Activated T-helper 2 cell treated with anti-CD3 and anti-CD28 coated beads, Interferon-gamma antibody, Interleukin-2, Interleukin-4, amounts not matched to agents 10 μg/mL and 5 μg/mL and 100 μg/mL, durations not matched to agents 14 hours and 24 hours and 36 hours (primary cell): ENCODE results near the gene KIDINS220. TPM values are rescaled to one million over a fixed set of nuclear protein-coding genes. Genes with fewer than 3 reads are reported as not detected.

Experiments
- DNase-seq: peaks from one replicate; pipeline ENCODE4 v3.0.0; 2021; ENCODE audit warnings: low spot score
- H3K27ac Mint-ChIP-seq: one replicate; pipeline ENCODE4 v1.8.0; 2021; ENCODE audit warnings: mixed read lengths
- H3K27me3 Mint-ChIP-seq: one replicate; pipeline ENCODE4 v1.8.0; 2021; ENCODE audit warnings: low read depth, mixed read lengths
- H3K36me3 Mint-ChIP-seq: one replicate; pipeline ENCODE4 v1.8.0; 2021; ENCODE audit warnings: low read depth, mixed read lengths
- H3K4me1 Mint-ChIP-seq: one replicate; pipeline ENCODE4 v1.8.0; 2021; ENCODE audit warnings: low read depth, mixed read lengths
- H3K4me3 Mint-ChIP-seq: one replicate; pipeline ENCODE4 v1.8.0; 2021; ENCODE audit warnings: low read depth, mild to moderate bottlenecking, moderate library complexity, mixed read lengths
- H3K9me3 Mint-ChIP-seq: one replicate; pipeline ENCODE4 v1.8.0; 2021; ENCODE audit warnings: mixed read lengths
- intact Hi-C: fragments of 100-400 bp; cut with micrococcal nuclease; formaldehyde crosslinking; loops from one replicate; pipeline ENCODE4 v1.15.1; 2023
- total RNA-seq: library from RNA; stranded (reverse); gene quantifications from 2 replicates; pipeline ENCODE4 v1.2.3, GENCODE V29; 2022

Gene KIDINS220
- total RNA-seq, 1 donor from 2014 or later: 26.1 TPM

- no peaks in the 10 kb centered on the region for H3K36me3 Mint-ChIP-seq
- no peak overlapping the region for H3K27ac Mint-ChIP-seq
- H3K9me3 Mint-ChIP-seq: no peaks in the 10 kb centered on the region
- intact Hi-C loops: no loop called here
- no peak for DNase-seq
- H3K4me1 Mint-ChIP-seq: no peaks in the 10 kb centered on the region
- H3K4me3 Mint-ChIP-seq: no peak overlapping the region
- H3K27me3 Mint-ChIP-seq: peaks cover 25% of the 10 kb centered on the region
These were observed 26.0 kb upstream of the KIDINS220 start for GRCh38 chr2:8863331-8863953.

GRCh38 chr2:8862230-8862629 lies 24.8 kb upstream of the KIDINS220 start:
- no peaks in the 10 kb centered on the region for H3K9me3 Mint-ChIP-seq

GRCh38 chr2:8861797-8862196 lies 24.4 kb upstream of the KIDINS220 start:
- Mint-ChIP-seq H3K27me3 (peaks cover 29% of the 10 kb centered on the region), H3K27ac (no peak overlapping the region), H3K4me1 (no peaks in the 10 kb centered on the region), H3K4me3 (no peak overlapping the region), H3K36me3 (no peaks in the 10 kb centered on the region), H3K9me3 (no peaks in the 10 kb centered on the region)
- DNase-seq: no peak
- intact Hi-C loops: no loop called here

More at GRCh38 chr2:8862230-8862629, 24.8 kb upstream of the KIDINS220 start:
- intact Hi-C loops: no loop called here
- H3K4me1 Mint-ChIP-seq: no peaks in the 10 kb centered on the region
- no peak overlapping the region for H3K4me3 Mint-ChIP-seq
- peaks cover 28% of the 10 kb centered on the region for H3K27me3 Mint-ChIP-seq
- H3K27ac Mint-ChIP-seq: no peak overlapping the region
- H3K36me3 Mint-ChIP-seq: no peaks in the 10 kb centered on the region
- DNase-seq: no peak

- Mint-ChIP-seq H3K9me3 (no peaks in the 10 kb centered on the region), H3K27ac (no peak overlapping the region), H3K4me3 (no peak overlapping the region), H3K36me3 (no peaks in the 10 kb centered on the region), H3K4me1 (no peaks in the 10 kb centered on the region), H3K27me3 (peaks cover 35% of the 10 kb centered on the region)
- intact Hi-C loops: no loop called here
- DNase-seq: no peak
These were observed 22.8 kb upstream of the KIDINS220 start for GRCh38 chr2:8860239-8860638.

- H3K9me3 Mint-ChIP-seq: no peaks in the 10 kb centered on the region
- intact Hi-C loops: no loop called here
These were observed 21.5 kb upstream of the KIDINS220 start for GRCh38 chr2:8858910-8859309.

GRCh38 chr2:8858264-8858663 lies 20.9 kb upstream of the KIDINS220 start:
- intact Hi-C loops: no loop called here
- Mint-ChIP-seq H3K27me3 (peaks cover 31% of the 10 kb centered on the region), H3K4me3 (no peak overlapping the region), H3K4me1 (no peaks in the 10 kb centered on the region), H3K9me3 (no peaks in the 10 kb centered on the region), H3K27ac (no peak overlapping the region), H3K36me3 (no peaks in the 10 kb centered on the region)
- no peak for DNase-seq

More at GRCh38 chr2:8858910-8859309, 21.5 kb upstream of the KIDINS220 start:
- Mint-ChIP-seq H3K27ac (no peak overlapping the region), H3K36me3 (no peaks in the 10 kb centered on the region), H3K4me3 (no peak overlapping the region), H3K4me1 (no peaks in the 10 kb centered on the region), H3K27me3 (peaks cover 31% of the 10 kb centered on the region)
- DNase-seq: no peak

- Mint-ChIP-seq H3K27me3 (peaks cover 36% of the 10 kb centered on the region), H3K36me3 (no peaks in the 10 kb centered on the region), H3K9me3 (no peaks in the 10 kb centered on the region), H3K4me1 (no peaks in the 10 kb centered on the region), H3K4me3 (no peak overlapping the region), H3K27ac (no peak overlapping the region)
- no peak for DNase-seq
- intact Hi-C loops: no loop called here
These were observed 20.3 kb upstream of the KIDINS220 start for GRCh38 chr2:8857709-8858108.

GRCh38 chr2:8856176-8856575 lies 18.8 kb upstream of the KIDINS220 start:
- no peak for DNase-seq
- no peak overlapping the region for H3K4me3 Mint-ChIP-seq
- H3K4me1 Mint-ChIP-seq: no peaks in the 10 kb centered on the region
- no peaks in the 10 kb centered on the region for H3K9me3 Mint-ChIP-seq
- H3K27me3 Mint-ChIP-seq: peaks cover 27% of the 10 kb centered on the region
- intact Hi-C loops: no loop called here
- no peaks in the 10 kb centered on the region for H3K36me3 Mint-ChIP-seq
- no peak overlapping the region for H3K27ac Mint-ChIP-seq

- Mint-ChIP-seq H3K27ac (no peak overlapping the region), H3K4me3 (no peak overlapping the region), H3K9me3 (no peaks in the 10 kb centered on the region), H3K4me1 (no peaks in the 10 kb centered on the region), H3K27me3 (peaks cover 31% of the 10 kb centered on the region), H3K36me3 (no peaks in the 10 kb centered on the region)
- intact Hi-C loops: no loop called here
- DNase-seq: no peak
These were observed 17.6 kb upstream of the KIDINS220 start for GRCh38 chr2:8855010-8855409.

- DNase-seq: no peak
- Mint-ChIP-seq H3K36me3 (no peaks in the 10 kb centered on the region), H3K27ac (no peak overlapping the region), H3K4me3 (no peak overlapping the region), H3K4me1 (no peaks in the 10 kb centered on the region), H3K27me3 (peaks cover 32% of the 10 kb centered on the region), H3K9me3 (no peaks in the 10 kb centered on the region)
- intact Hi-C loops: no loop called here
These were observed 16.0 kb upstream of the KIDINS220 start for GRCh38 chr2:8853426-8853825.

- Mint-ChIP-seq H3K4me1 (no peaks in the 10 kb centered on the region), H3K27ac (no peak overlapping the region), H3K4me3 (no peak overlapping the region), H3K27me3 (peaks cover 29% of the 10 kb centered on the region), H3K36me3 (no peaks in the 10 kb centered on the region), H3K9me3 (no peaks in the 10 kb centered on the region)
- intact Hi-C loops: no loop called here
- DNase-seq: no peak
These were observed 14.6 kb upstream of the KIDINS220 start for GRCh38 chr2:8851811-8852560.

GRCh38 chr2:8850845-8851487 lies 13.6 kb upstream of the KIDINS220 start:
- H3K27ac Mint-ChIP-seq: no peak overlapping the region
- H3K27me3 Mint-ChIP-seq: peaks cover 37% of the 10 kb centered on the region
- no peak for DNase-seq
- H3K9me3 Mint-ChIP-seq: no peaks in the 10 kb centered on the region
- intact Hi-C loops: no loop called here
- no peaks in the 10 kb centered on the region for H3K36me3 Mint-ChIP-seq
- no peak overlapping the region for H3K4me3 Mint-ChIP-seq
- no peaks in the 10 kb centered on the region for H3K4me1 Mint-ChIP-seq

- no peaks in the 10 kb centered on the region for H3K9me3 Mint-ChIP-seq
- peaks cover 32% of the 10 kb centered on the region for H3K27me3 Mint-ChIP-seq
- H3K27ac Mint-ChIP-seq: no peak overlapping the region
- no peak for DNase-seq
- no peaks in the 10 kb centered on the region for H3K4me1 Mint-ChIP-seq
- intact Hi-C loops: no loop called here
- no peaks in the 10 kb centered on the region for H3K36me3 Mint-ChIP-seq
- H3K4me3 Mint-ChIP-seq: no peak overlapping the region
These were observed 11.9 kb upstream of the KIDINS220 start for GRCh38 chr2:8849327-8849726.
